GM19324 (cell line): Measurements from ENCODE around the gene NTN1.

Experiments
- ATAC-seq: cut with Tn5 transposase; IDR thresholded peaks from one replicate; pipeline ENCODE4 v1.9.1; 2021; ENCODE audit warnings: mild to moderate bottlenecking, moderate library complexity; ENCODE audit not compliant: unreplicated experiment, low FRiP score

The NTN1 gene

GRCh38 chr17:9115214-9116191 lies 94.2 kb downstream of the NTN1 start:
- no peak for ATAC-seq

GRCh38 chr17:9116311-9116835 lies 95.1 kb downstream of the NTN1 start:
- no peak for ATAC-seq

- no peak for ATAC-seq
Measured at GRCh38 chr17:9116861-9117568, 95.7 kb downstream of the NTN1 start.

- no peak for ATAC-seq
Measured at GRCh38 chr17:9120471-9120870, 99.2 kb downstream of the NTN1 start.

- ATAC-seq: no peak
Measured at GRCh38 chr17:9121186-9121820, 100.0 kb downstream of the NTN1 start.

GRCh38 chr17:9123594-9124553 lies 102.6 kb downstream of the NTN1 start:
- ATAC-seq: no peak

GRCh38 chr17:9124554-9124935 lies 103.2 kb downstream of the NTN1 start:
- no peak for ATAC-seq

- no peak for ATAC-seq
Measured at GRCh38 chr17:9125722-9126121, 104.4 kb downstream of the NTN1 start.

GRCh38 chr17:9127340-9127739 lies 106.0 kb downstream of the NTN1 start:
- no peak for ATAC-seq

- ATAC-seq: no peak
Measured at GRCh38 chr17:9131371-9131770, 110.1 kb downstream of the NTN1 start.

GRCh38 chr17:9132291-9132690 lies 111.0 kb downstream of the NTN1 start:
- ATAC-seq: no peak

GRCh38 chr17:9132944-9133610 lies 111.8 kb downstream of the NTN1 start:
- ATAC-seq: no peak

- no peak for ATAC-seq
Measured at GRCh38 chr17:9138161-9138717, 116.9 kb downstream of the NTN1 start.

GRCh38 chr17:9139695-9140094 lies 118.4 kb downstream of the NTN1 start:
- ATAC-seq: no peak

GRCh38 chr17:9140550-9141424 lies 119.5 kb downstream of the NTN1 start:
- no peak for ATAC-seq

GRCh38 chr17:9141425-9141753 lies 120.1 kb downstream of the NTN1 start:
- ATAC-seq: no peak

- ATAC-seq: no peak
Measured at GRCh38 chr17:9142772-9143494, 121.6 kb downstream of the NTN1 start.
